H9 (cell line): ENCODE data around the gene HORMAD1. TPM values are rescaled to one million over a fixed set of nuclear protein-coding genes. Genes with fewer than 3 reads are reported as not detected.

Source experiments
- DNase-seq: peaks from one replicate; pipeline ENCODE4 v3.0.0-alpha.2; 2017
- H2AFZ ChIP-seq: one replicate; pipeline ENCODE4 v1.6.1; 2013; ENCODE audit warnings: mild to moderate bottlenecking, low read length, control low read depth, moderate library complexity
- H2AK5ac ChIP-seq: 2 replicates; pipeline ENCODE4 v1.6.1; 2013; ENCODE audit warnings: low read length, control low read depth, mixed read lengths; ENCODE audit not compliant: insufficient read length
- H2BK120ac ChIP-seq: one replicate; pipeline ENCODE4 v1.6.1; 2013; ENCODE audit warnings: low read depth, mild to moderate bottlenecking, low read length, control low read depth, inconsistent platforms; ENCODE audit not compliant: poor library complexity, severe bottlenecking
- H2BK12ac ChIP-seq: 2 replicates; pipeline ENCODE4 v1.6.1; 2013; ENCODE audit warnings: low read length, control low read depth, mixed read lengths, low read depth; ENCODE audit not compliant: insufficient read length
- H2BK15ac ChIP-seq: 2 replicates; pipeline ENCODE4 v1.6.1; 2013; ENCODE audit warnings: low read depth, low read length, control low read depth
- H2BK20ac ChIP-seq: one replicate; pipeline ENCODE4 v1.6.1; 2013; ENCODE audit warnings: low read depth, mild to moderate bottlenecking, low read length, control low read depth, inconsistent platforms; ENCODE audit not compliant: poor library complexity, severe bottlenecking
- H2BK5ac ChIP-seq: 2 replicates; pipeline ENCODE4 v1.6.1; 2013; ENCODE audit warnings: low read length, control low read depth, mixed read lengths; ENCODE audit not compliant: insufficient read length
- H3K14ac ChIP-seq: 2 replicates; pipeline ENCODE4 v1.6.1; 2013; ENCODE audit warnings: low read length, control low read depth; ENCODE audit not compliant: insufficient read depth
- H3K18ac ChIP-seq: 2 replicates; pipeline ENCODE4 v1.6.1; 2013; ENCODE audit warnings: low read depth, mild to moderate bottlenecking, mixed read lengths, low read length, control low read depth; ENCODE audit not compliant: insufficient read length
- H3K23ac ChIP-seq: 2 replicates; pipeline ENCODE4 v1.6.1; 2013; ENCODE audit warnings: low read length, control low read depth, mixed read lengths, low read depth; ENCODE audit not compliant: insufficient read length
- H3K23me2 ChIP-seq: 2 replicates; pipeline ENCODE4 v1.6.1; 2013; ENCODE audit warnings: low read depth, mild to moderate bottlenecking, mixed read lengths, low read length, control low read depth; ENCODE audit not compliant: insufficient read length, poor library complexity, severe bottlenecking
- H3K27ac ChIP-seq: 2 replicates; pipeline ENCODE4 v1.5.1; 2013; ENCODE audit warnings: low read length, control low read depth, mixed read lengths, low read depth; ENCODE audit not compliant: insufficient read length
- H3K27me3 ChIP-seq: 2 replicates; pipeline ENCODE4 v1.6.1; 2013; ENCODE audit warnings: low read length, control low read depth, inconsistent platforms; ENCODE audit not compliant: insufficient read depth
- H3K4ac ChIP-seq: 2 replicates; pipeline ENCODE4 v1.6.1; 2013; ENCODE audit warnings: low read depth, mild to moderate bottlenecking, control low read depth, inconsistent platforms, low read length, moderate library complexity
- H3K4me1 ChIP-seq: 2 replicates; pipeline ENCODE4 v1.6.1; 2013; ENCODE audit warnings: low read length, control low read depth, inconsistent platforms; ENCODE audit not compliant: insufficient read depth
- H3K4me2 ChIP-seq: 2 replicates; pipeline ENCODE4 v1.6.1; 2013; ENCODE audit warnings: low read length, control low read depth, mixed read lengths; ENCODE audit not compliant: insufficient read length, insufficient read depth
- H3K56ac ChIP-seq: 2 replicates; pipeline ENCODE4 v1.6.1; 2013; ENCODE audit warnings: low read depth, mild to moderate bottlenecking, mixed read lengths, low read length, control low read depth; ENCODE audit not compliant: insufficient read length
- H3K79me1 ChIP-seq: 2 replicates; pipeline ENCODE4 v1.6.1; 2013; ENCODE audit warnings: low read depth, mild to moderate bottlenecking, moderate library complexity, low read length, control low read depth, inconsistent platforms; ENCODE audit not compliant: insufficient read depth, poor library complexity, severe bottlenecking
- H3K79me2 ChIP-seq: 2 replicates; pipeline ENCODE4 v1.6.1; 2013; ENCODE audit warnings: low read length, control low read depth, inconsistent platforms; ENCODE audit not compliant: insufficient read depth
- H3K9ac ChIP-seq: 2 replicates; pipeline ENCODE4 v1.6.1; 2013; ENCODE audit warnings: low read length, control low read depth, mixed read lengths; ENCODE audit not compliant: insufficient read length; ENCODE audit errors: extremely low read depth
- H3K9me3 ChIP-seq: one replicate; pipeline ENCODE4 v1.6.1; 2013; ENCODE audit warnings: low read depth, low read length, inconsistent platforms; ENCODE audit not compliant: control insufficient read depth
- H3T11ph ChIP-seq: one replicate; pipeline ENCODE4 v1.6.1; 2013; ENCODE audit warnings: mild to moderate bottlenecking, low read length, control low read depth, inconsistent platforms
- H4K20me1 ChIP-seq: one replicate; pipeline ENCODE4 v1.6.1; 2013; ENCODE audit not compliant: control insufficient read depth, insufficient read length, insufficient read depth
- H4K5ac ChIP-seq: 2 replicates; pipeline ENCODE4 v1.6.1; 2013; ENCODE audit warnings: low read depth, mild to moderate bottlenecking, mixed read lengths, low read length, control low read depth; ENCODE audit not compliant: insufficient read length
- H4K8ac ChIP-seq: replicated peaks from 2 replicates; pipeline ENCODE4 v1.6.1; 2013; ENCODE audit warnings: low read length, control low read depth, mixed read lengths, low read depth; ENCODE audit not compliant: insufficient read length
- H4K91ac ChIP-seq: 2 replicates; pipeline ENCODE4 v1.6.1; 2013; ENCODE audit warnings: low read depth, mild to moderate bottlenecking, moderate library complexity, mixed read lengths, low read length, control low read depth; ENCODE audit not compliant: insufficient read length
- H3K27ac Mint-ChIP-seq, 3 experiments: 2 replicates in 2 of 3; 3 replicates in 1 of 3; pipeline ENCODE4 v1.8.0; 2020 to 2021; ENCODE audit warnings: mixed read lengths in 3 of 3, mild to moderate bottlenecking in 1 of 3, moderate library complexity in 1 of 3
- H3K27me3 Mint-ChIP-seq: 2 replicates; pipeline ENCODE4 v1.8.0; 2021; ENCODE audit warnings: low read depth, mild to moderate bottlenecking, moderate library complexity, mixed read lengths
- H3K36me3 Mint-ChIP-seq, 3 experiments: 2 replicates in 2 of 3; 3 replicates in 1 of 3; pipeline ENCODE4 v1.8.0; 2020 to 2021; ENCODE audit warnings: low read depth in 3 of 3, mixed read lengths in 3 of 3; ENCODE audit not compliant: insufficient read depth in 1 of 3
- H3K4me1 Mint-ChIP-seq, 2 experiments: 2 replicates each; pipeline ENCODE4 v1.8.0; 2020; ENCODE audit warnings: mixed read lengths in 2 of 2
- H3K4me3 Mint-ChIP-seq, 2 experiments: 2 replicates in 1 of 2; 3 replicates in 1 of 2; pipeline ENCODE4 v1.8.0; 2020 to 2021; ENCODE audit warnings: mild to moderate bottlenecking in 2 of 2, mixed read lengths in 2 of 2, moderate library complexity in 1 of 2
- H3K9me3 Mint-ChIP-seq, 2 experiments: 2 replicates in 1 of 2; 3 replicates in 1 of 2; pipeline ENCODE4 v1.8.0; 2020; ENCODE audit warnings: mild to moderate bottlenecking in 2 of 2, mixed read lengths in 2 of 2, moderate library complexity in 1 of 2
- CTCF ChIP-seq: fragments of 200-600 bp; sonication (generic); conservative IDR thresholded peaks from 3 replicates; pipeline ENCODE4 v1.8.0; 2021; ENCODE audit warnings: antibody characterized with exemption, mild to moderate bottlenecking
- WGBS: extraction: QIAGEN DNeasy Blood & Tissue Kit; methylation state at CpG from one replicate; pipeline ENCODE4 v1.1.7; 2013; ENCODE audit warnings: missing lambda C conversion rate, low lambda C conversion rate, mixed read lengths; ENCODE audit not compliant: insufficient read length; ENCODE audit errors: extremely low coverage; 5-methylcytosine and 5-hydroxymethylcytosine counted together
- total RNA-seq: library from RNA; stranded (reverse); gene quantifications from 2 replicates; pipeline ENCODE4 v1.2.1, GENCODE V29; 2021

HORMAD1 gene
- total RNA-seq, 1 experiment from 2014 or later: not detected

DNA sequence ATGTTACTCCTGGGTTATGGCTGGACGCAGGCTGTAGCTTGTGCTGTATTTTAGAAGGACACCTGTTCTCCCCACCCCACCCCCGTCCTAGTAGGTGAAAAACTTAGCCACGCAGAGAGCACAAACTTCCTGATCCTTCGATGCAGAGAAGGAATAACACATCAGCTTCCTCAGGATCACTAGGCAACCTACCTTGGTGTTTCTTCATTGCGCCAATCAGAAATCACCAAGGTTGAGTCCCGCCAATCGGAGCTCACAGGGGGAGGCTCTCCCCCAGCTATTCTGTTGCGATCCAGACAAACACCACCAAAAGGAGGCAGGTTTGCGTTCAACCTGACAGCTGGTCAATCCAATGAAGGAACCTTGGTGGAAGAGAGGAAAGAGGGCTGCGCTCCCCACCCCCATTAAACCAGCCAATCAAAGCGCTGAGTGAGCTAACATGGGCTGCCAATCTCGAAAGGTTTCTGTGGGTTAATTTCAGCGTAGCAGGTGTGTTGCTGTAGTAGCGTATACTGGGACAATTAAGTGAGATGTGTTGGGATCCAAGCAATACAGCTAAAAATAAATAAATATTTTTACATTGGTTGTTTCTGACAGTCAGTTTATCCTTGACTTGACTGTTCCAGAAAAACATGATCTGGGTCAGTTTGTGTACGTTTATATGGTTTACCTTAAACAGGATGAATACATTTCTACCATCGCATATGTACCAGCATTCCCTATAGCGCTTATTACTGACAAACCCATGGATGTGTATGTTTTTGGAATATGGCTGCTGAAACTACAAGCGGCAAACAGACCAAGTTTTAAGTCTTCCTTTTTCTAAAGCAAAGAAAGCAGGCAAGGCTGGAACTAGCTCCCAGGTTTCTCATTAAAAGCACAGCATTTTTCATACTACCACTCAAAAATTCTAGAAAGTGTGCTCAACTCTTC, 23.4 kb downstream of the HORMAD1 start, which contains the start of gene GOLPH3L:
GOLPH3L (minus strand) TSS at position 160 of the 933 bp plus-strand sequence. CDS start 2,316 bp downstream, outside the sequence.
- peak; percentile 99 for DNase-seq
- H3K27me3 ChIP-seq: no peaks in the 10 kb centered on the region
- H3K9ac ChIP-seq: peak within 1 kb of the TSS; percentile 84
- no peaks in the 10 kb centered on the region for H3K9me3 ChIP-seq
- no peak within 1 kb of the TSS for H3K56ac ChIP-seq
- no peak within 1 kb of the TSS for H4K91ac ChIP-seq
- H4K8ac ChIP-seq: no peak within 1 kb of the TSS
- TF ChIP-seq CTCF: no peak
- H3K4me1 Mint-ChIP-seq: peaks cover 11% of the 10 kb centered on the region in 2 experiments
- peaks cover 2% of the 10 kb centered on the region; the same call in 1 of the 2 replicates for H3K79me2 ChIP-seq
- WGBS: no CpG with 5 or more reads among the region's 18 CpGs
- peak within 1 kb of the TSS; percentile 98 to 99 (median 99) for H3K27ac Mint-ChIP-seq
- no peak within 1 kb of the TSS for H2BK20ac ChIP-seq
- no peaks in the 10 kb centered on the region for H4K20me1 ChIP-seq
- peak within 1 kb of the TSS; percentile 95 to 98 for H3K4me3 Mint-ChIP-seq
- H3T11ph ChIP-seq: no peak within 1 kb of the TSS
- H3K14ac ChIP-seq: no peak within 1 kb of the TSS
- H3K36me3 Mint-ChIP-seq: peaks cover 10 to 31% (median 28%) of the 10 kb centered on the region in 3 experiments; a peak in 6 of 7 replicates
- H2BK15ac ChIP-seq: no peak within 1 kb of the TSS
- H3K27me3 Mint-ChIP-seq: no peaks in the 10 kb centered on the region
- no peaks in the 10 kb centered on the region for H3K79me1 ChIP-seq
- no peak within 1 kb of the TSS for H2AFZ ChIP-seq
- no peak within 1 kb of the TSS for H4K5ac ChIP-seq
- no peak within 1 kb of the TSS for H3K27ac ChIP-seq
- H3K4me2 ChIP-seq: peak within 1 kb of the TSS; percentile 57
- H2BK5ac ChIP-seq: no peak within 1 kb of the TSS
- H3K9me3 Mint-ChIP-seq: no peaks in the 10 kb centered on the region
- H3K18ac ChIP-seq: peak within 1 kb of the TSS; percentile 73
- no peak within 1 kb of the TSS for H2BK12ac ChIP-seq
- H3K4ac ChIP-seq: no peak within 1 kb of the TSS
- no peak within 1 kb of the TSS for H2BK120ac ChIP-seq
- H3K4me1 ChIP-seq: no peaks in the 10 kb centered on the region
- peaks cover 4% of the 10 kb centered on the region for H3K23me2 ChIP-seq
- H3K23ac ChIP-seq: no peak within 1 kb of the TSS
- no peak within 1 kb of the TSS for H2AK5ac ChIP-seq
